Renal cortex interstitium (tissue), 11 donors: ENCODE measurements around the gene LDLRAD3. TPM values are rescaled to one million over a fixed set of nuclear protein-coding genes. Genes with fewer than 3 reads are reported as not detected.

Experiments used
- DNase-seq, 11 donors: peaks; one replicate each; pipeline ENCODE4 v3.0.0-alpha.2; 2013; ENCODE audit warnings: low read depth in 9 of 11, low spot score in 4 of 11; ENCODE audit errors: extremely low read depth in 1 of 11
- polyA plus RNA-seq, 3 donors: library from polyadenylated mRNA; unstranded; fragments of 120-200 nt; gene quantifications; one replicate each; pipeline ENCODE4 v1.2.1, GENCODE V29; 2013; ENCODE audit not compliant: insufficient read length in 3 of 3

Gene LDLRAD3
- polyA plus RNA-seq, 3 donors: 23.5 to 25.2 (median 24.8) TPM

DNA sequence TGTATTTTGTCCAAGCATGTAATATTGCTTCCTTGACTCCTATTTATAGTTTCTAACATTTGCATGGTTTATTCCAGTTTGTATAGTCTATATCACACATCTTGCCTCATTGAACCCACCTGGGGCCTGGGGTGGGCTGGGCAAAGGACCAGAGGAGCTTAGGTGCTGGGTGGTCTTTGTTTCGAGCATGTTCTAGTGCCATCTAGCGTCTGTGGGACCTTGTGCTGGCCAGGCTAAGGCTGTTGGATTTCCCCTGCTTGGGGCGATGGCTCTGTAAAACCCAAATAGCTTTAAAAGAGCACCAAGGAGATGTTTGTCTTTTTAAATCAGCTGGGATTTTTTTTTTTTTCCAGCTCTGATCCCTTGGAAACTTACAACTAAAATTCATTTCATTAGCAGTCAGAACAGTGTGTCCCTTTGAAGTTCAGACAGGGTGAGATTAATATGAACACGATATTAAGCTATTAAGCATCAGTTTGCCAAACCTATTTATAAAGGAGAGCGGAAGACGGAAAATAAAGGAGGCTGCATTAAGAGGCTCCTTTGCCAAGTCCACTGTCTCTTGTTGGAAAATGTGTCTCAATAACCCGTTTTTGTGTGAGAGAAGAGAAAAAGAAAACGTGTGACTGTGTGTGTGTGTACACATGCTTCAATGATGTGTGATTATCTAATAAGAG is 188.0 kb downstream of the LDLRAD3 start:
- DNase-seq: no peak

DNA sequence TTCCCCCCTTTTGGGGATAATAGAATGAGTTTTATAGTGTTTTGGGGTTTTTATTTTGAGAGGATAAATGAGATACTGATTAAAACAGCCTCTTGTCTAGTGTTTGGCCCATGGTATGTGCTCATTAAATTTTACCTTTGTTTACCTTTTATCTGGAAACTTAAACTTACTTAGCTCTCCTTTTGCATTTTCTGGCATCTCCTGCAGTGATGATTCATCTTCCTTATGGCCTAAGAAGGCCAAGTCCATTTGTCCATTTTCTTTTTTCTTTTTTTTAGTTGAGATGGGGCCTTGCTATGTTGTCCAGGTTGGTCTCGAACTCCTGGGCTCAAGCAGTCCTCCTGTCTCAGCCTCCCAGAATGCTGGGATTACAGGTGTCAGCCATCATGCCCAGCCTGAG is 189.1 kb downstream of the LDLRAD3 start:
- no peak for DNase-seq

DNA sequence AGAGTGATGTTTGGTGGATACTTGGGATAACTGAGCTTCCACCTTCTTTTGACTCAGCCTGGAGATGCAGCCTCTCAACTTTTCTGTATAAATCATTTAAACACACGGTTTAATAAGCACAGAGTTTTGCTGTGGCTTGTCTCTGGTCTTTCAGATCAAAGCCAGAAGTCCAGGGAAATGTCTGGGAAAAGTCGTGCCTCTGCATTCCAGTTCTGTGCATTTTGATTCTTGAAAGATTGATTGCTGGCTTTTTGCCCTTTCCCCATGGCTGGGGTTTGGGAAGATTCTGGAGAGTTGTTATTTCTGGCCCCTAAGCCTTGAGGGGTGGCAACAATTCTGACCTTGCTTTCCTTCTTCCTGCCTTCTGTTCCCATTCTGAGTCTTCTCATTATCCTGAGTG is 191.2 kb downstream of the LDLRAD3 start:
- DNase-seq: no peak

DNA sequence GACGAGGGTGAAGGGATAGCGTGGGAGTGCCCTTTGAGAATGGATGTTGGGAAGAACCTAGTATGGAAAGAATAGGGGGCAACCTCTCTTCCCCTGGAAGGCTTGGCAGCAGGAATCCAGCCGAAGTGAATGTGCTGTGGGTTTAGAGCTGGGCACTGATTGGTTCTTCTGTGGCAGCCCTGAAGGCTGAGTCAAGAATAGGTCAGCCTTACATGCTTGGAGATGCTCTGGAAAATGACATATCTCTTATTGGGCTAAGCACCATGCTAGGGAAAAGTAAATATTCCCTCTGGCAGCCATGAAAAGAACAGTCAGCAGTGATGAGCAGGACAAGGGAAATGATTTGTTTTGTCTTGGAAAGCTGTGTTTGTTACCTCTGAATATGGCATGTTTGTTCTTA is 195.9 kb downstream of the LDLRAD3 start:
- no peak for DNase-seq

DNA sequence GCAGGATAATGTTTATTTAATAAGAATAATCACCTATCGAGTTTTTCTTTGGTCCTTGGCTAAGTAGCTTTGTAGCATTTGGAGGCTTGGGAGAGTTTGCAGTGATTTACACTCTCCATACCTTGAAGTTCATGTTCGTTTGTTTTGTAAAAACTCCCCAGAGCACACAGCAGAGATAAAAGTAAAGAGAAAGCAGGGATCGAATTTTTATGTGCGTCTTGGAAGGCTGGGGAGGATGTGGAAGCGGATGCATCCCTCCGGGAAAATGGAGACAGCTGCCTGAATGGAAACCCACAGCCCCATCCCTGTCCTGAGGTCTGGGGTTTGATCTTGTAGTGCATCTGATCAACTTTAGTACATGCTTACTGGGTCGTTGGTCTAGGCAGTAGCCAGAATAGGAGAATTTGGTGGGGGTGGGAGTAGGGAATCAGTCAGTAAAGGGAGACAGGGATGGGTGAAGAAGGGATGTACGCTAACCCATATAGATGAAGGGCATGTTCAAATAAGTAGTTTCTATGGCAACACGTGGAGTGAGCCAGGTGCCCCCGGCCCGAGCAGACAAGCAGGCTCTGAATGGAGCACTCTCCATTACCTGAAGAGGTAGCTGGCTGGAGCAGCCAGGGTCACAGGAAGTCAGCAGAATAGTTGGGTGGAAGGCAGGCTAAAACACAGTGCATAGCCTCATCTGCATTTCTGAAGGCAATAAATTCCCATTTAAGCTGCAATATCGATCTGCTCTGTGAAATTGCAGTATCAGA is 197.5 kb downstream of the LDLRAD3 start:
- DNase-seq: no peak

DNA sequence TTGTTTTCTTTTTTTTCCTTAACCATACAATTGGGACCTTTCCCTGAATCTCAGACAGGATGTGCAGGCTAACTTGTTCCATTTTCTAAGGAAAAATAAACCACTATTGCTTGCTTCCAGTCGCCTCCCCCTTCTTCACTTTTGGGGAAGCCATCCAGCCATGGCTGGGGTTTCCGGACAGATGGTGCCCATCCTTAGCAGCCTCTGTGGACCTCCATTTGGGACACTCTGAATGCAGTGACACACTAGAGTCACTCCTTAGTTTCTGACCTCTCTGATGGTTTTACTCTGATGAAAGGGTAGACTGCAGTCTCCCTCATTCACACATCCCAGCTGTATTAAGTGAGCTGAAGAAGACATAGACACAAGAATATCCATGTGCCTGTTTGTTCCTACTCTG is 198.1 kb downstream of the LDLRAD3 start:
- DNase-seq: no peak

DNA sequence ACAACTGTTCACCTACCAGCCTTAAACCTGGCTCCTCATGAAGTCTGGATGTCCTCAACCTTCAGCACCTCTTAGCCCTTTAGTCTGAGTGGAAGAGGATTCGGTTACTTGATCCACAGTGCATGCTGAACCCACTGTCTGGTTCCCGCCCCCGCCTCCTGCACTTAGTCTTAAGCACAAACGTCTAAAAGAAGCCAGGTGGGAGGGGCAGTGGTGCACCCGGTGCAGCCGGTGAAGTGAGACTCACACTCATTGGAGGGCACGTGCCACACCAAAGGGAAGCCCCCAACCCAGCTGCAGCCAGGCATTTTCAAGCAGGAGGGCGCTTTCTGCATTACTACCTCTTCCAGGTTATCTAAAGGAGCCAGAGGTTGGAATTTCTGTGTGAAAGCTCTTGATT is 198.6 kb downstream of the LDLRAD3 start:
- peak in 2 of 11 donors; percentile 65 to 69 for DNase-seq

DNA sequence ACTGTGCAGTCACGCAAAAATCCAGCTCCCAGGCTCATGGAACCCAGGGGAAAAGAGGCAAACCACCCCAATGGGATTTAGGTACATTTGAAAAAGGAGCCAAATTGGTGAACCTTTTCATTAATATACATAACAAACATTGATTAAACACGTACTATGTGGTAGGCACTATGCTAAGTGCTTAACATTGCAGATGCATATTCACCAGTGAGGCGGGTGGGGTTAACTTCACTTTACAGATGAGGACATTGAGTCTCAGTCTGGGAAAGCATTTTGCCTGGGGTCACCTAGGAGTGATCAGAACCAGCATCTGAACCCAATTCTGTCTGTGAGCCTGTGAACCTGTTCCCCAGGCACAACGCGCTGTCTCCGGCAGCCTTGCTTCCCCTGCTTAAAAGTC is 199.0 kb downstream of the LDLRAD3 start:
- DNase-seq: no peak

DNA sequence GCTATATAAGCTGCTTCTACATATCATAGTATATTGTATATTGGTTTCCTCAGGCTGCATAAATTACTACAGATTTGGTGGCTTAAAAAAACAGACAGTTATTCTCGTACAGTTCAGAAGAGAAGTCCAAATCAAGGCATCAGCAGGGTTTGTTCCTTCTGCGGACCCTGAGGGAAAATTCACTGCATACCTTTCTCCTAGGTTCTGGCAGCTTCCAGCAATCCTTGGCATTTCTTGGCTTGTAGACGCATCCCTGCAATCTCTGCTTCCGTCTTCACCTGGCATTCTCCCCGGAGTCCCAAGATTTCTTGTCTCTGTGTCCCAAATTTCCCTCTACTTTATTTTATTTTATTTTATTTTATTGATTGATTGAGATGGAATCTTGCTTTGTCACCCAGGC is 202.6 kb downstream of the LDLRAD3 start:
- DNase-seq: no peak

DNA sequence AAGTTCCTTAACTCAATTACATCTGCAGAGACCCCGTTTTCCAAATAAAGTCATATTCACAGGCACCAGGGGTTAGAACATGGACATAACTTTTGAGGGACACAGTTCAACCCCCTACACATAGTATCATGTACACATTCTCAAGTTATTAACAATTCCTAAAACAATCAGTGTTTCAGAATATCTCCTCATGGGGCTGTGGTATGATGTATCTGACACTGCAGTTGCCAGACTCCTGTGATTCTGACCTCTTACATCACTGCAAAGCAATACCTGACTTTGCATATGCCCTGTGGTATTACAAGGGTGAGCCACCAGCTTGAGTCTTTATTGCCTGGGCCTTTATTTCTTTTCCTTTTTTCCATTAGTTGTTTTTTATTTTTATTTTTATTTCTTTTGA is 203.6 kb downstream of the LDLRAD3 start:
- DNase-seq: no peak

DNA sequence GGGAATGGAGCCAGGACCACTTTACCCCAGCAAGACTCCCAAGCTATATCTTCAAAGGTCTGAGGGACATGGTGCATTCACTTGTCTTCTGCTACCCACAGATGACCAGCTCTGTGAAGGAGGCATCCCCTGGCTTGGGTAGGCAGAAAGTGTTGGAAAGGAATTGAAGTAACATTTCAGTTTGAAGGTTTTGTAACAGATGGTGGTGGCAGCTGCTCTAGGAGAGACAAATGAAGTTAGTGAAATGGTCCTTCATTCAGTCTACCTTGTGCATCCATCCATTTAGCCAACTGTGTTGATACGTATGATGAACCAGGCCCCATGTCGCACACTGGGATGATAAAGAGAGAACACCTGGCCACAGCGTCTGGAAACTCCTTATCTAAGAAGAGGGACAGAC is 204.8 kb downstream of the LDLRAD3 start:
- DNase-seq: no peak

DNA sequence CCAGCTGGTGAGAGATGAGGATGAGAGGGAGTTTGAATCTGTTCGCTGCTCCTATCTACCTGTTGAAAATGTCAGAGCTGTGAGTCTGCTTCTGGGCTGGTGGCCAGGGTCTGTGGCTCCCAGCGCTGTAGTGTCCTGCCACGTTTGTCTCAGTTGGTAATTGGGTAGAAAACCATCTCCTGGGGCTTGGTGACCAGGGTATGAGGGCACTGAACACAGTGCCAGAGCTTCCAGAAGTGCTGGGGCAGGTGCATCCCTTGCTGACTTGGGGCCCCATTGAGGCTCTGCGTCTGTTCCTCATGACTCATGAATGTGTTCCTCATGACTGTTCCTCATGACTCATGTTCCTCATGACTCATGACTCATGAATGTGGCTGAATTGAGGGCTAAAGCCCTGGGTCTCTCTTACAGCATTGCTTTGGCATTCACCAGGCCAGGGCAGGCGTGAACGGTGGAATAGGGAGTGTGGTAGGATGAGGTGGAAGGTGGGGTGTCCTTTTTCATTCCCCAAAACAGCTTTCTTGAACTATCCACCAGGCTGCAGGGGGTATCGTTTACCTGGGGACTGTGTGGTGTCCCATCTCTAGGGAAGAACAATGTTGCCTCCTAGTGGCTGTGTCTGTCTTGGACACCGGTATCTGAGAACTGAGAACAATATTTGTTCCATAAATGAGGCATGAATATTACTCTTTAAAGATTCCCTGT is 205.8 kb downstream of the LDLRAD3 start:
- DNase-seq: no peak

DNA sequence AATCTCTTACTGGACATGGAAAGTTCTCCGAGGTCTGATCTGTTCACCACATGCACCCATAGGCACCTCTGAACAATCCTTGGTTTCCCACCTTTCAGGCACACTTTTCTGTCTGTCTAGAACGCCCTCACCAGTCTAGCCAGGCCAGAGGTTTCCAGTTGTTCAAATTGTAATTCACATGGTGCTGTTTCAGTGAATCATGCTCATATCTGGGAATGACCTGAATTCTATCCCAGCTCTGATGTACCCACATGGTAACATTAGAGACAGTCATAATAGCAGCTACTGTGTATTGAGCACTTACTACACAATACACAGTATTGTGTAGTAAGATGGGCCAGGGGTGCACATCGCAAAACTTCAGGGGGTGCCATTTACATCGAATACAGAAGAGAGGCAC is 207.1 kb downstream of the LDLRAD3 start:
- DNase-seq: no peak

DNA sequence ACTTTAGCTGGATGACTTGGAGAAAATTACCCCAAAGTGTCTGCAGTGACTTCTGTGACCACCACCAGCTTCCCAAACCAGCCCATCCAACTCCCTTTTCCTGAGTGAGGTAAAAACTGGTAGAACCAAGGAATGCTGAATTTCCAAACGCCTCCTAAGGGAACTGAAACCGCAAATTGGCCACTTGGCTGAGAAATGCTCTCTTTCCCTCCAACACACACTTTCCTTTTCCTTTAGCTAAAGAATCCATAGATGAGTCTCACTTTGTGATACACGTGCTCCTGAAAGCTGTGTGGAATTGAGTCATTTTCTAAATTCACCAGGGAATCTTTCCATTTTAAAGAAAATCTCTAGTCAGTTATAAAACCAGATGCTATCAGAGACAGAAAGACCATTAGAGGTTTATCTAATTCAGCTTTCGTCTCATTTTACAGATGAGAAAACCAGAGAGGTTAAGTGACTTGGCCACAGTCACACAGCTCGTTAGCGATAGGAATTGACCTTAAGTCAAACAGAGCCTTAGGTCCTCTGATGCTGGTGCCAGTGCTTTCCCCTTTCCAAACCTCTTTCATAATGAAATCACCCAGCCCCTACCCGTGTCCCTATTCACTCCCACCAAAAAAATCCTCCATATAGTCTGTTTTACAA is 208.2 kb downstream of the LDLRAD3 start:
- no peak for DNase-seq

DNA sequence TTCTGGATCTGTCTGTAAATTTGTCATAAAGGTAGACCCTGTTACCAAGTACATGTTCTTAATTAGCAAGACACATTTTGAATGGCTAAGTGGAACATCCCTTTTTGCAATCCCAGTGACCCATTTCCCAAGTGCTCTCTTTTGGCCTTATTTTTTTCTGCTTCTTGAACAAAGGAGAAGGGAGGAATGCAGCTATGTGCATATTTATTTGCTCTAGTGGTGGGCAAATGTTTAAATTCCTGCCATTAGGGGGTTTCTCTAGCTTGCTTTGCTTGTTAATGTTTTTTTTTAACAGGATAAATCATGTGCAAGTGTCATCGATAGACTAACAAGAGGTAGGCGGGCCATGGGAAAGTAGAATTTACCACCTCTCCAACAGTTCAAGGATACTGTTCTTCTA is 209.7 kb downstream of the LDLRAD3 start:
- DNase-seq: peak in 1 of 11 donors; percentile 53

DNA sequence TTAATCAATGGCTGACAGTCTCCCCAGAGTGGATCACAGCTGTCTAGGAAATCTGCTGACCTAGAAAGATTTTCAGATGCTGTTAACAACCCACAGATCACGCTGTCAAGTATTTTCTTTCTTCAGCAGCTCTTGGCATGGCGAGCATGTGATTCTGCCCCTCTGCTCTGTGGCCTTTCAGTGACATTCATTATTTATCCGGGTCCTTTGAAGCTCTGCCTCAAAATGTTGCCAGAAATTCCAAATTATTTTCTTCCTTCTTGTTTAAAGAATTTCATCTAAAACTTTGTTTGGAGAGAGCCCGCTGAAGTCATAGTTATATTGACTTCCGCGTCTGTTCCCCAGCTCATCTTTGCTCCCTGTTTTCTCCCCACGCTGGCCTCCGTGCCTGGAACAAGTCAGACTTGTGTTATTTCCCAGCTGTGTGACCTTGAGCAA is 211.3 kb downstream of the LDLRAD3 start:
- no peak for DNase-seq

DNA sequence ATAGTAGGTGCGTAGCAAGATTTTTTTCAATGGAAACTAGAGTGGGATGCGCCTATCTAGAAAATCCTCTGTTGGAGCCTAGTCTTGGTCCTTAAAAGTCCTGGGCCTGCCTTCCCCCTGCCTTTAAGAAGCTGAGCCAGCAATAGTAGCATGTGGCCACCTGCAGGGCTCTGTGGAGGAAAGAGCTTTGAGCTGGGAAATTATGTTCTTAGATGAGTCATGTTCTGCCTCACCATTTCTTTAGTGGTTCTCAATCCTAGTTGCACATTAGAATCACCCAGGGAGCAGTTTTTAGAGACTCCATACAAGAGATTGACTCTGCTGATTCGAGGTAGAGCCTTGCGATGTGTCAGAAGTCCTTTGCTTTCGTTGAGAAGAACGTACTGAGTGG is 211.9 kb downstream of the LDLRAD3 start:
- no peak for DNase-seq

DNA sequence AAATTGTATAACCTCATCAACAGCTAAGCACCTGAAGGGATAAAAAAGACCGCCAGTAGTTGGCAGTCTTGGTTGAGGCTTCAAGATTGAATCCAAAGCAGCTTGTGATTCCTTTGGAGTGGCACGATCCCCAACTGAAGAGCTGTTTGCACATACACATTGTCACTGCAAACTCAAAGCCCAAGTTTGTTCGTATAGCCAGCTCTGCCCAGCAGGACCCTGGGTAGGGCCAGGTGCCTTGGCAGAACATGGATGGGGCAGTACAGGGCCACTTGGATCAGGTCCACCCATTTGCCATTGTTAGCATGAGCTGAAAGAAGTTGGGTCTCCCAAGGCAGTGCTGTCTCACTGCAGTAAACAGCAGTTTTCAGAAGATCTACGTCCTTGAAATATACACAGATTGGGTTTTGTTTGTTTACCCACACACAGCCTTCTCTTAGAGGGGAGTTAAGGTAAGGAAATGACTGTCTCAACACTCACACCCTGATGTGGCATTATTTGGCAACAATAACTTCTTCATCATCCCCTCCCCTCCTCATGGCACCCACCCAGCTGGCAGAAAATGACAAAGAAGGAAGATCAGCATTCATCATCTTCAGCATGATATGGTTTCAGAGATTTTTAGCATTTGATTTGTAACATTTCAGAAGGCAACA is 212.4 kb downstream of the LDLRAD3 start:
- DNase-seq: no peak

DNA sequence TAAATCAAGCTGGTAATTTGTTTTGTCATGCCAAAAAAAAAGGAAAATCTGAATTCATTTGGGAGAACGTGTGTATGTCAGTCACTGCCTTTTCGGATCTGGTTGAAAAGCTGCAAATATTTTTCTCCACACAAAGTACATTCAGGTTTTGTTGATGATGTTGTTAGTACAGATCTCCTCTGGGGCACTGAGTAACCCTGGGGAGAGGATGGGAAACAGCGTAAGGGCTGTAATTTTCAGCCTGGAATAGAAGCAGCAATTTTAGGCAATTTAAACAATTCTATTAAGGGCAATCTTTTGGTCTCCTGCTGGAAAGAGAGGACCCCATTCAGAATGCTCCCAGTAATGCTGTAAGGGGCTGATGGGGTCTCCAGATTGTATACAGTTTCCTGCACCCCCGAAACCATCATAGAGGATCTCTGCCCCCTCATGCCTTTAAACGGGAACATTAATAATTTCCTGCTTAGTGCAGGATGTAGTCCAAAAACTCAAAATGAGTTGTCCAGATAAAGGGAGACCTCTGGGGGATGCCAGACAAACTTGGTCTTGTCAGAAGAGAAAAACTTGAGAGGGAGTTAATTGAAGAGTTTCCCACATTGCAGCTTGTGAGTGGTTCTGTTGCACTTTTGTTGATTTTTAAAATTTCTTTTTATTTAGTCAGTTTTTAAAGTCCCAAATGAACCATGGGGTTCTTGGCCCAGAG is 213.1 kb downstream of the LDLRAD3 start:
- no peak for DNase-seq
